Mesothelial cell of epicardium (in vitro differentiated cells): ENCODE data around the gene RIPOR2. TPM values are rescaled to one million over a fixed set of nuclear protein-coding genes. Genes with fewer than 3 reads are reported as not detected.
A peak's percentile ranks its signal among the peaks of the same experiment; 100 is the strongest.
"Not testable (repeated sequence)": the region's sequence is repeated elsewhere in the genome, so short reads cannot be mapped to it uniquely, and the experiment has no call there.

Experiments used
- DNase-seq, 2 experiments: peaks; one replicate each; pipeline ENCODE4 v3.0.0; 2021; ENCODE audit warnings: low spot score in 2 of 2; ENCODE audit not compliant: unreplicated experiment in 2 of 2
- H3K27ac Mint-ChIP-seq: 2 replicates; pipeline ENCODE4 v1.8.0; 2021; ENCODE audit warnings: mixed read lengths
- H3K27me3 Mint-ChIP-seq: 2 replicates; pipeline ENCODE4 v1.8.0; 2021; ENCODE audit warnings: low read depth, mixed read lengths
- H3K36me3 Mint-ChIP-seq: 2 replicates; pipeline ENCODE4 v1.8.0; 2021; ENCODE audit warnings: mixed read lengths
- H3K4me1 Mint-ChIP-seq: 2 replicates; pipeline ENCODE4 v1.8.0; 2021; ENCODE audit warnings: mixed read lengths
- H3K4me3 Mint-ChIP-seq: 2 replicates; pipeline ENCODE4 v1.8.0; 2021; ENCODE audit warnings: mild to moderate bottlenecking, moderate library complexity, mixed read lengths
- H3K9me3 Mint-ChIP-seq: 2 replicates; pipeline ENCODE4 v1.8.0; 2021; ENCODE audit warnings: mixed read lengths
- total RNA-seq: library from RNA; stranded (reverse); gene quantifications from 3 replicates; pipeline ENCODE4 v1.2.1, GENCODE V29; 2021
- TF ChIP-seq, protein P1 (sequence below): fragments of 200-600 bp; sonication (generic); IDR thresholded peaks from one replicate; pipeline ENCODE4 v1.5.0; 2021; ENCODE audit warnings: antibody characterized with exemption; ENCODE audit not compliant: unreplicated experiment

The RIPOR2 gene
- total RNA-seq, 1 donor from 2014 or later = 1.7 TPM

DNA sequence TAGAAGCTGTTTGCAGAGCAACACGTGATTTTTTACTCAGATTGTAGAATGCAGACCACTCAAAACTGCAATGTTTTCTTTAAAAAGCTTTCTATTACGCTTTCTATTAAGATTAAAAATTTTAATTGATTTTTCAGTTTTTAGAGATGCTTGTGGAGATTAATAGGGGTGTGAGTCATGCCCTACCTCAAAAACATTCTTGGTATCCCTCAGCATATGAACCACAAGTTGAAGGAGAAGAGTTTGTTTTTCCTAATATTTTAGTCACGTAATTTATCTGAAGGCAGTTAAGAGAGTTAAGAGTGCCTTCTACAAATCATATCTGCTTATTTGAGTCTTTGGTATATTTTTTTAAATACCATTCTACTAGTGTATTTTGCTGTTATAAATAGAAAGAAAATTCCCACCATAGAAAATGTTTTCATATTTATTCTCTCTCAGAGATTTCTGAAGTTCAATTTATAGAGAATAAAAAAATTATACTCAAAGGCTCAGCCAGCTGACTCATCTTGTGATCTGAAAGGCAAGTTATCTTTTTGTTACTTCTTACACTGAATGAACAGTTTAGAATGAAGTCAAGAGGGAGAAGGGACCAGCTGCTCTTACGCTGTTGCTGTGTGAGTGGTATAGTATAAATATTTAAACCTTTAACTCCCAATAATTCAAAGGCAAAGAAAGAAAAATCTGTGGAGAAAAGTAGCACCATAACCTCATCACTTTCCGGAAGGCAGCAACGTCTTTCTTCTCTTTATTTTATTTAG lies 7.6 kb downstream of the RIPOR2 start:
- peaks cover 6% of the 10 kb centered on the region for H3K9me3 Mint-ChIP-seq
- H3K27ac Mint-ChIP-seq = peak overlapping the region; percentile 32
- H3K4me1 Mint-ChIP-seq = peaks cover 60% of the 10 kb centered on the region

DNA sequence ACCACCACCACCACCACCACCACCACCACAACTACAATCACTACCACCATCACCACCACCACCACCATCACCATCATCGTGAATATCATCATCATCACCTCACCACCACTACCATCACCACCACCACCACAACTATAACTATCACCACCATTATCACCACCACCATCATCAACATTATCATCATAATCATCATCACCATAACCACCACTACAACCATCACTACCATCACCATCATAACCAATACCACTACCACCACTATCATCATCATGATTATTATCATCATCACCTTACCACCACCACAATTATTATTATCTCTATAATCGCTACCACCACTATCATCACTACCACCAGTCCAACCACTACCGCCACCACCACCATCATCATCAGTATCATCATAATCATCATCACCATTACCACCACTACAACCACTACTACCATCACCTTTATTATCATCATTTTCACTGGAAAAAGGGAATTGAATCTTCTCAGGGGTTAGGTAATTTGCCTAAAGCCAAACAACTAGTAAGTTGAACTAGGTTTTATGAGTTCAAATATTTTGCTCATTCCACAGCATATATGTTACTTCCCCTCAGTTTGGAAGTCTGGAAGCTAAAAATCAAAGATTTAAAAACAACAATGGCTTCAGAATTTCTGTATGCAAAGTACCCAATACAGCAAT lies 8.3 kb downstream of the RIPOR2 start:
- H3K4me1 Mint-ChIP-seq = peaks cover 53% of the 10 kb centered on the region
- H3K4me3 Mint-ChIP-seq = no peak overlapping the region
- peaks cover 6% of the 10 kb centered on the region for H3K9me3 Mint-ChIP-seq
- H3K36me3 Mint-ChIP-seq = no peaks in the 10 kb centered on the region
- TF ChIP-seq, protein P1, sequence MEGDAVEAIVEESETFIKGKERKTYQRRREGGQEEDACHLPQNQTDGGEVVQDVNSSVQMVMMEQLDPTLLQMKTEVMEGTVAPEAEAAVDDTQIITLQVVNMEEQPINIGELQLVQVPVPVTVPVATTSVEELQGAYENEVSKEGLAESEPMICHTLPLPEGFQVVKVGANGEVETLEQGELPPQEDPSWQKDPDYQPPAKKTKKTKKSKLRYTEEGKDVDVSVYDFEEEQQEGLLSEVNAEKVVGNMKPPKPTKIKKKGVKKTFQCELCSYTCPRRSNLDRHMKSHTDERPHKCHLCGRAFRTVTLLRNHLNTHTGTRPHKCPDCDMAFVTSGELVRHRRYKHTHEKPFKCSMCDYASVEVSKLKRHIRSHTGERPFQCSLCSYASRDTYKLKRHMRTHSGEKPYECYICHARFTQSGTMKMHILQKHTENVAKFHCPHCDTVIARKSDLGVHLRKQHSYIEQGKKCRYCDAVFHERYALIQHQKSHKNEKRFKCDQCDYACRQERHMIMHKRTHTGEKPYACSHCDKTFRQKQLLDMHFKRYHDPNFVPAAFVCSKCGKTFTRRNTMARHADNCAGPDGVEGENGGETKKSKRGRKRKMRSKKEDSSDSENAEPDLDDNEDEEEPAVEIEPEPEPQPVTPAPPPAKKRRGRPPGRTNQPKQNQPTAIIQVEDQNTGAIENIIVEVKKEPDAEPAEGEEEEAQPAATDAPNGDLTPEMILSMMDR = no peak
- DNase-seq = no peak
- H3K27me3 Mint-ChIP-seq = no peaks in the 10 kb centered on the region
- no peak overlapping the region for H3K27ac Mint-ChIP-seq

More for the DNA sequence above, 7.6 kb downstream of the RIPOR2 start:
- DNase-seq = no peak
- TF ChIP-seq, protein P1 = no peak
- no peaks in the 10 kb centered on the region for H3K36me3 Mint-ChIP-seq
- H3K27me3 Mint-ChIP-seq = no peaks in the 10 kb centered on the region
- H3K4me3 Mint-ChIP-seq = no peak overlapping the region

DNA sequence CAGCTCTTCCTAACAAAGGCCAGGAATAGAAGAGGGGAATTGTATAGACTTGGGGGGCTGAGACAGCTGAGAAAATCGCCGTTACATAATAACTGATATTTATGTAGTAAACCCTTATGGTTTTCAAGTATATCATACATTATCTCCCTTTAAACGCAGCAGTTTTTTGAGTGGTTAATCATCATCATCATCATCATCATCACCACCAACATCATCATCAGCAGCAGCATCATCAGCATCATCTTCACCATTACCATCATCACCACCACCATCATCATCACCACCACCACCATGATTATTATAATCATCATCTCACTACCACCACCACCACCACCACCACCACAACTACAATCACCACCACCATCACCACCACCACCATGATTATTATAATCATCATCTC lies 9.1 kb downstream of the RIPOR2 start:
- peaks cover 45% of the 10 kb centered on the region for H3K4me1 Mint-ChIP-seq
- H3K9me3 Mint-ChIP-seq, H3K36me3 Mint-ChIP-seq, DNase-seq, H3K4me3 Mint-ChIP-seq, H3K27ac Mint-ChIP-seq, H3K27me3 Mint-ChIP-seq: not testable (repeated sequence)

DNA sequence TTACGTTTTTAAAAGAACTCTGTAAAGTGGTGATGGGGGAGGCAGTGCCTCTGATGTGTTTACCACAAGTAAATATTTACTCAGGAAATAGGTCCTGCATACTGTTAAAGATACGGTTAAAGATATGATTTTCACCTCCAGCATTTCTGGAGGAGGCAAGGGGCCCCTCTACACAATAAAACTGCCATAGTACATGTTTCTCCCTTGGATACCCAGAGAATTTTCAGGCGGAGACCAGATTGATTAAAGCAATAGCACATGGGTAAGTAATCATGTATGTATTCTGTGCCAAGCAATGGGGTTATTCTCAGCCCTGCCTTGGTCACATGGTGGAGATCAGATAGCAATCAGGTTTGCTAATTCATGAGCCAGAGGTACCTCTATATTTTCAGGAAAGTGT lies 9.6 kb downstream of the RIPOR2 start:
- H3K36me3 Mint-ChIP-seq = no peaks in the 10 kb centered on the region
- H3K27ac Mint-ChIP-seq = no peak overlapping the region
- DNase-seq = no peak
- peaks cover 41% of the 10 kb centered on the region for H3K4me1 Mint-ChIP-seq
- no peak overlapping the region for H3K4me3 Mint-ChIP-seq
- TF ChIP-seq, protein P1 = no peak
- peaks cover 6% of the 10 kb centered on the region for H3K9me3 Mint-ChIP-seq
- H3K27me3 Mint-ChIP-seq = no peaks in the 10 kb centered on the region

DNA sequence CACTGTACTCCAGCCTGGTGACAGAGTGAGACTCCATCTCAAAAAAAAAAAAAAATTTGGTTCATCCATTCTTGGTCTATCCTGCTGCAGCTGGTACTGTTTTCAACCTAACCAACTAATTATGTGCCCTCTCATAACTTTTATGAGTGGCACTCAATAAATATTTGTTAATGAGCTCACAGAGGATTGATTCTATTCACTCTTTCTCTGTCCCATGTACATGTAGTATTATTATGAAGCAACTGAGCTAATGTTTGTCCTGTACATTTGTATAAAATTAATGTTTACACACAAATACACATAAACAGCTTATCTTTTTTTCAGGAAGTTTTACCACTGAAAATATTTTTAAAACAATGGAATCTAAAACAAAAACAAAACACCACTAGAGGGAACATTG lies 10.1 kb downstream of the RIPOR2 start:
- Mint-ChIP-seq H3K4me1 (peaks cover 36% of the 10 kb centered on the region), H3K27me3 (no peaks in the 10 kb centered on the region), H3K4me3 (no peak overlapping the region), H3K27ac (no peak overlapping the region), H3K9me3 (peaks cover 6% of the 10 kb centered on the region), H3K36me3 (no peaks in the 10 kb centered on the region)
- TF ChIP-seq, protein P1 = no peak
- no peak for DNase-seq
